Loucy (cell line): ENCODE results near the gene IL34.

ENCODE experiments used
- H2AFZ ChIP-seq: fragments of 200-600 bp; sonication (generic); 2 replicates; pipeline ENCODE4 v1.6.0; 2016; ENCODE audit warnings: antibody characterized with exemption, mild to moderate bottlenecking, low read length, moderate library complexity
- H3F3A ChIP-seq: fragments of 200-600 bp; 2 replicates; pipeline ENCODE4 v1.6.0; 2016; ENCODE audit warnings: antibody characterized with exemption, low read depth, mild to moderate bottlenecking
- H3K27me3 ChIP-seq: fragments of 200-600 bp; sonication (generic); 2 replicates; pipeline ENCODE4 v1.6.1; 2014; ENCODE audit warnings: low read length, mild to moderate bottlenecking; ENCODE audit not compliant: insufficient read depth, poor library complexity, severe bottlenecking
- H3K36me3 ChIP-seq: fragments of 200-600 bp; sonication (generic); 2 replicates; pipeline ENCODE4 v1.6.1; 2016; ENCODE audit warnings: low read length; ENCODE audit not compliant: insufficient read depth
- H3K4me1 ChIP-seq: fragments of 200-600 bp; sonication (generic); 2 replicates; pipeline ENCODE4 v1.5.1; 2014; ENCODE audit warnings: low read length, mild to moderate bottlenecking; ENCODE audit not compliant: insufficient read depth, poor library complexity, severe bottlenecking
- H3K4me2 ChIP-seq: fragments of 200-600 bp; sonication (generic); 2 replicates; pipeline ENCODE4 v1.6.0; 2014; ENCODE audit warnings: antibody characterized with exemption, low read length, low read depth, mild to moderate bottlenecking; ENCODE audit not compliant: poor library complexity, severe bottlenecking
- H3K4me3 ChIP-seq: fragments of 200-600 bp; sonication (generic); 2 replicates; pipeline ENCODE4 v1.5.1; 2014; ENCODE audit warnings: low read length, mild to moderate bottlenecking, mixed read lengths; ENCODE audit not compliant: poor library complexity, severe bottlenecking
- H3K79me2 ChIP-seq: fragments of 200-600 bp; sonication (generic); 2 replicates; pipeline ENCODE4 v1.6.1; 2014; ENCODE audit warnings: low read length; ENCODE audit not compliant: insufficient read depth
- H3K9ac ChIP-seq: fragments of 200-600 bp; sonication (generic); 2 replicates; pipeline ENCODE4 v1.6.0; 2014; ENCODE audit warnings: mild to moderate bottlenecking, low read depth, low read length, moderate library complexity; ENCODE audit not compliant: poor library complexity, severe bottlenecking
- H3K9me2 ChIP-seq: fragments of 200-600 bp; sonication (generic); replicated peaks from 2 replicates; pipeline ENCODE4 v1.6.1; 2016; ENCODE audit warnings: low read depth, low read length, mixed read lengths
- H3K9me3 ChIP-seq: fragments of 200-600 bp; sonication (generic); 2 replicates; pipeline ENCODE4 v1.6.1; 2014; ENCODE audit warnings: mild to moderate bottlenecking, antibody characterized with exemption, low read length, low read depth; ENCODE audit not compliant: insufficient read depth
- H4K20me1 ChIP-seq: fragments of 200-600 bp; sonication (generic); 2 replicates; pipeline ENCODE4 v1.6.0; 2014; ENCODE audit warnings: antibody characterized with exemption, low read length, mild to moderate bottlenecking; ENCODE audit not compliant: insufficient read depth, poor library complexity, severe bottlenecking
- EZH2phosphoT487 ChIP-seq: fragments of 200-600 bp; IDR thresholded peaks from 2 replicates; pipeline ENCODE4 v1.6.1; 2018; ENCODE audit warnings: antibody characterized with exemption, mild to moderate bottlenecking, moderate library complexity, borderline replicate concordance
- TF ChIP-seq, protein P1 (sequence below): fragments of 200-600 bp; sonication (generic); conservative IDR thresholded peaks from 2 replicates; pipeline ENCODE4 v1.5.1; 2014; ENCODE audit warnings: mild to moderate bottlenecking, antibody characterized with exemption, low read length

The IL34 gene

GRCh38 chr16:70687102-70687511 is 40.7 kb downstream of the IL34 start:
- TF ChIP-seq EZH2phosphoT487: no peak
- TF ChIP-seq, protein P1, sequence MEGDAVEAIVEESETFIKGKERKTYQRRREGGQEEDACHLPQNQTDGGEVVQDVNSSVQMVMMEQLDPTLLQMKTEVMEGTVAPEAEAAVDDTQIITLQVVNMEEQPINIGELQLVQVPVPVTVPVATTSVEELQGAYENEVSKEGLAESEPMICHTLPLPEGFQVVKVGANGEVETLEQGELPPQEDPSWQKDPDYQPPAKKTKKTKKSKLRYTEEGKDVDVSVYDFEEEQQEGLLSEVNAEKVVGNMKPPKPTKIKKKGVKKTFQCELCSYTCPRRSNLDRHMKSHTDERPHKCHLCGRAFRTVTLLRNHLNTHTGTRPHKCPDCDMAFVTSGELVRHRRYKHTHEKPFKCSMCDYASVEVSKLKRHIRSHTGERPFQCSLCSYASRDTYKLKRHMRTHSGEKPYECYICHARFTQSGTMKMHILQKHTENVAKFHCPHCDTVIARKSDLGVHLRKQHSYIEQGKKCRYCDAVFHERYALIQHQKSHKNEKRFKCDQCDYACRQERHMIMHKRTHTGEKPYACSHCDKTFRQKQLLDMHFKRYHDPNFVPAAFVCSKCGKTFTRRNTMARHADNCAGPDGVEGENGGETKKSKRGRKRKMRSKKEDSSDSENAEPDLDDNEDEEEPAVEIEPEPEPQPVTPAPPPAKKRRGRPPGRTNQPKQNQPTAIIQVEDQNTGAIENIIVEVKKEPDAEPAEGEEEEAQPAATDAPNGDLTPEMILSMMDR: no peak
- no peaks in the 10 kb centered on the region for H3F3A ChIP-seq
- H3K9me3 ChIP-seq: no peaks in the 10 kb centered on the region
- H3K79me2 ChIP-seq: peaks cover 18% of the 10 kb centered on the region; the same call in 1 of the 2 replicates
- peaks cover 17% of the 10 kb centered on the region for H3K4me1 ChIP-seq
- no peaks in the 10 kb centered on the region for H3K27me3 ChIP-seq
- H3K4me2 ChIP-seq: no peak overlapping the region
- H3K9ac ChIP-seq: no peak overlapping the region
- no peak overlapping the region for H2AFZ ChIP-seq
- no peaks in the 10 kb centered on the region for H3K36me3 ChIP-seq
- peaks cover 6% of the 10 kb centered on the region for H4K20me1 ChIP-seq
- H3K9me2 ChIP-seq: no peaks in the 10 kb centered on the region
- no peak overlapping the region for H3K4me3 ChIP-seq

DNA sequence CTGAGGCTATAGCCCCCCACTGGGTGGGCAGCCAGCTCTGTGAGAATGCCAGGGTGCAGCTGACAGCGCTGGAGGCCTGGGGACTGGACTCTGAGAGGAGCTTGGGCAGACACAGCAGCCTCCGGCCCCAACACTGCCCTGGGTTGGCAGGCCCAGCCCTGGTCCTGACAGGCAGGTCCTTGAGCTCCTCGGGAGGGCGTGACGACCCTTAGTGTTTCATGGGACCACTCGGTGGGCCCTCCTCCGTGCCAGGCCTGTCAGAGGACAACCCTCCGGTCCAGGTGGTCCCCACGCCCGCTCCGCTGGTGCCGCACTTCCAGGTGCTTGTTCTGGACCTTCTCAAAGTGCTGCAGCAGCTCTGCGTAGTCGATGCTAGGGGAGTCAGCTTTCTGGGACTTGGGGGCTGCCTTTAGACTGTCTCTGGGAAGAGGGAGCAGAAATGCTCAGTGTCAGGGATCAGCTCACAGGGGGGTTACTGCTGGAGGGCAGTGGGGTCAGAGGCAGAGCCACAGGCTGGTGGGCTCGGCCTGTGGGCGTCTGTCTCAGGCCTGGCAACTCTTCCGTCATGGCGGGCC is 41.4 kb downstream of the IL34 start:
- Histone ChIP-seq H3K4me1 (peaks cover 23% of the 10 kb centered on the region), H3K4me3 (no peak overlapping the region), H3K4me2 (no peak overlapping the region), H3K79me2 (peaks cover 18% of the 10 kb centered on the region; the same call in 1 of the 2 replicates), H4K20me1 (peaks cover under 1% of the 10 kb centered on the region), H3K9me2 (no peaks in the 10 kb centered on the region), H3K9me3 (no peaks in the 10 kb centered on the region), H3F3A (no peaks in the 10 kb centered on the region), H3K27me3 (no peaks in the 10 kb centered on the region), H2AFZ (no peak overlapping the region), H3K9ac (no peak overlapping the region), H3K36me3 (no peaks in the 10 kb centered on the region)
- TF ChIP-seq, protein P1: no peak
- no peak for TF ChIP-seq EZH2phosphoT487

- no peaks in the 10 kb centered on the region for H3K9me2 ChIP-seq
- H4K20me1 ChIP-seq: no peaks in the 10 kb centered on the region
- no peaks in the 10 kb centered on the region for H3K27me3 ChIP-seq
- H3K4me3 ChIP-seq: no peak overlapping the region
- H3K79me2 ChIP-seq: peaks cover 18% of the 10 kb centered on the region; the same call in 1 of the 2 replicates
- peaks cover 24% of the 10 kb centered on the region for H3K4me1 ChIP-seq
- H3K9ac ChIP-seq: no peak overlapping the region
- H3K4me2 ChIP-seq: no peak overlapping the region
- no peaks in the 10 kb centered on the region for H3F3A ChIP-seq
- TF ChIP-seq, protein P1: no peak
- no peak for TF ChIP-seq EZH2phosphoT487
- no peaks in the 10 kb centered on the region for H3K9me3 ChIP-seq
- no peaks in the 10 kb centered on the region for H3K36me3 ChIP-seq
- no peak overlapping the region for H2AFZ ChIP-seq
These were observed 41.9 kb downstream of the IL34 start for GRCh38 chr16:70688246-70688742.
